HG03103 (cell line): ENCODE measurements around the gene SMAD3.

Experiments used
- ATAC-seq: cut with Tn5 transposase; IDR thresholded peaks from one replicate; pipeline ENCODE4 v1.9.1; 2021; ENCODE audit warnings: low read depth; ENCODE audit not compliant: unreplicated experiment

The SMAD3 gene

GRCh38 chr15:67190813-67191212, 125.4 kb downstream of the SMAD3 start:
- no peak for ATAC-seq

GRCh38 chr15:67192185-67192820, 126.9 kb downstream of the SMAD3 start:
- ATAC-seq: no peak

DNA sequence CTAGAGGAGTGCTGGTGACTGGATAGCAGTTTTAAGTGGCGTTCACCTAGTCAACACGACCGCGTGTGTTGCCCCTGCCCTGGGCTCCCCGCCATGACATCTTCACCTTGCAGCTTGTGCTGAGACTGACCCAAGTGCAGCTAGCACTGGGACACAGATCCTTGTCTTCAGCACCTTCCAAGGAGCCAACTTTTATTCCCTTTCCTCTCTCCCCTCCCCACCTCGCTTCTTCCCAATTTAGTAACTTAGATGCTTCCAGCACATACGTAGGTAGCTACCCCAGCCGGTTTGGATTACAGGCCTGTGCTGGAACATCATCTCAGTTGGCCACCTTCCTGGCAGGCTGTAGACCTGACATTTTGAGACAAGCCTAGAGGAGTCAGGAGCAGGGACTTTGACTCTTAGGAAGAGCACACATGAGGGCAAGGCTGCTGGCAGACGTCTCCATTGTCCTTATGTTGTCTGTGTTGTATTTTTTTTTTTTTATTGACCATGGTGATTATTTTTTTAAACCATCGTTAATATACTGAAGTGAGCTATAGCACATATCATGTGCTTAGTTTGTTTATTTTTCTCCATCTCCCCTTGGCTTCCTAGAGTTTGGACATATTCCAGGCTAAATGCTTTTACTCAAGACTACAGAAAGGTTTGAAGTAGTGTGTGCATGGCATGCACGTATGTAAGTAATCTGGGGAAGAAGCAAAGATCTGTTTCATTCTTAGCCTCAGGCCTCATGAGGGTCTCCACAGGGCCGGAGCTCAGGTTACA, 128.0 kb downstream of the SMAD3 start:
- ATAC-seq: no peak

DNA sequence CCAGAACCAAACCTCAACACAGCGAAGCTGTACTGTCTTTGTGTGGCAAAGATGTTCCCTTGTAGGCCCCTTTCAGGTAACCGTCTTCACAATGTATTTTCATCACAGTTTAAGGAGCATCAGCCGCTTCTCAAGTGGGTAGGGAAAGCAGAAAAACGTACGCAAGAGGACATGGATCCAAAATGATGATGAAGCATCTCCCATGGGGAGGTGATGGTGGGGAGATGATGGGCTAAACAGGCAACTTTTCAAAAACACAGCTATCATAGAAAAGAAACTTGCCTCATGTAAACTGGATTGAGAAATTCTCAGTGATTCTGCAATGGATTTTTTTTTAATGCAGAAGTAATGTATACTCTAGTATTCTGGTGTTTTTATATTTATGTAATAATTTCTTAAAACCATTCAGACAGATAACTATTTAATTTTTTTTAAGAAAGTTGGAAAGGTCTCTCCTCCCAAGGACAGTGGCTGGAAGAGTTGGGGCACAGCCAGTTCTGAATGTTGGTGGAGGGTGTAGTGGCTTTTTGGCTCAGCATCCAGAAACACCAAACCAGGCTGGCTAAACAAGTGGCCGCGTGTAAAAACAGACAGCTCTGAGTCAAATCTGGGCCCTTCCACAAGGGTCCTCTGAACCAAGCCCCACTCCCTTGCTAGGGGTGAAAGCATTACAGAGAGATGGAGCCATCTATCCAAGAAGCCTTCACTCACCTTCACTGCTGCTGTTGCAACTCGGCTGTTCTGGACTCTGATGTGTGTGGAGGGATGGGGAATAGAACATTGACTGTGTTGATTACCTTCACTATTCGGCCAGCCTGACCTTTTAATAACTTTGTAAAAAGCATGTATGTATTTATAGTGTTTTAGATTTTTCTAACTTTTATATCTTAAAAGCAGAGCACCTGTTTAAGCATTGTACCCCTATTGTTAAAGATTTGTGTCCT, 129.0 kb downstream of the SMAD3 start:
- ATAC-seq: no peak

DNA sequence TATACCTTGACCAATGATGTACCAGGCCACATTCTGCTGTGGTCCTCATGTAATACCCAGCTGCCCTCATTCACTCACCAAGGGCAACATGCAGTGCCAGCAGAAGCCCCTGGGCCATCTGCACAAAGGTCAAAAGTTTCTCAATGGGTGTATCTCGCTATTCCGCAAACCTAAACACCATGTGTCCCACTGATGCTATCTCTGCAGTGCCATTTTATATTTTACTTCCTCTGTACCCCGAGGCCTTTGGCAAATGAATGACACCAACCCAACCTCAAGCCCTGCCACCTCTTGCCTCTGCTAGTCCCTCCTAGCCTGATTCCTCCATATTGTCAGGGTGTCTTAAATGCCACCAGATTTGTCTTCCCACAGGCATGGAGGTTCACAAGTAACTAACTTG, 129.9 kb downstream of the SMAD3 start:
- no peak for ATAC-seq

DNA sequence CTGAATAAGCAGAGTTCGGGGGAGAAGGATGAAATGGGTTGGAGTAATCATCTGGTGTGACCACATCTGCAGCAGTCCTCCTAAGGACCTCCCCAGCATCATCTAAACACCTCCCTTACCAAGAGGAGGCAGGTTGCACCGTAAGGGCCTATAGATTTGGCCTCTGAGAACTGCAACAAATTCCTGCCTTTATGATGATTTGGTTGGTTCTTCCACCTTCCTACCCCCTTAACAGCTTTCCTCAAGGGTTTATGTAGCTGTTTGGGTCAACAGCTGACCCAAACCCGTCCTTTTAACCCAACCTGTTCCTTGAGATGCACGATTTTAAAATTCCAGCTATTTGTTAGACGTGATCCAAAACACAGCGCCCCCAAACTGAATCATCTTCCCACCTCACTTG, 130.8 kb downstream of the SMAD3 start:
- no peak for ATAC-seq

DNA sequence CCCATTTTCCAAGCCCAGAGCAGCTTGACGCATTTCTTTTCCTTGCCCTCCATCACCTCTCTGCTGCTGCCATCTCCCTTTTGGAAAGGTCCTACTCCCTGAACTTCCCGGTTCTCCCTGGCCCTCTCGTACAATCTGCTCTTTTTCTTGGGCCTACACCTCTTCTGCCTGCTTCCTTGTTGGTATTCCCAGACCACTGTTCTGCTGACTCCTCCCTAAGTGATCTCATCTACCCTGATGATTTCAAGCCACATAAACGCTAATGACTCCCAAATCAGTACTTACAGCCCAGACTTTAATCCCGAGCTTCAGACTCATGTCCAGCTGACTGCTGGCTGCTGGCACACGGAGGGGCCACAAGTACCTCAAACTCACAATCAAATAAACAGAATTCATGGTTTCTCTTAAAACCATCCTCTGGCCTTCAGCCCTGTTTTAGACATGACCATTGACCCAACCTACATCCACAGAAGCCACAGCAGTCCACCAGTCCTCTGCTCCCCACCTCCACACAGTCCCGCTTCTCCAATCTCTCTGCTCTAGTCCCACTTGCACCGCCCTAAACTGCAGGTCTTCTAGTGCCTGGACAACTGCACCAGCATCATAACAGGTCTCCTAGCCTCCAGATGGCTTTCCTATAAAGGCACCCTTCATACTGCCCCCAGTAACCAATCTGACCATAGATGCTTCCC, 131.4 kb downstream of the SMAD3 start:
- no peak for ATAC-seq

GRCh38 chr15:67197364-67197695, 131.9 kb downstream of the SMAD3 start:
- no peak for ATAC-seq

DNA sequence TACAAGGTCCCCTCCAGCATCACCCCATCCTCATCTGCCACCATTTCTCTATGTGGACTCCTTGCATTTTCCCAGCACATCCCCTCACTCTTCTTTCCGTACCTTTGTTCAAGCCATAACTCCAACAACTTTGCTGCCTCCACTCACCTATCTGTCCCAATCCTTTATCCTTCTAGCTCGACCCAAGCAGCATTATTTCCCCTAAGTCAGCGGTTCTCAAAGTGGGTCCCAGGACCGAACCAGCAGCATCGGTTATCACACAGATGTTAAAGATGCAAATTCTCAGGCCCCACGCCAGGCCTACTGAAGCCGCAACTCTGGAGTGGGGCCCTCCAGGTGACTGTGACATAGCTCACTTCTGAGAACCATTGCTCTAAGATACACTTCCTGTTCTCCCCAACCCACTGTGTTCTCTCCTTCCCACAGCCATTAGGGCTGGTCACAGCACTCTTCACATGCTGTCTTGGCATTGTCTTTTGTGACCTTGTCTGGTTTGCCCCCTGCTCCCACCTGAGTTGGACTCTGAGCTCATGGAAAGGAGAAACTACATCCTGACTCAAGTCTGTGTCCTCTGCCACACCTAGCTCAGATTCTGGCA, 132.9 kb downstream of the SMAD3 start:
- peak; percentile 63 for ATAC-seq

GRCh38 chr15:67199391-67199790, 134.0 kb downstream of the SMAD3 start:
- ATAC-seq: no peak

DNA sequence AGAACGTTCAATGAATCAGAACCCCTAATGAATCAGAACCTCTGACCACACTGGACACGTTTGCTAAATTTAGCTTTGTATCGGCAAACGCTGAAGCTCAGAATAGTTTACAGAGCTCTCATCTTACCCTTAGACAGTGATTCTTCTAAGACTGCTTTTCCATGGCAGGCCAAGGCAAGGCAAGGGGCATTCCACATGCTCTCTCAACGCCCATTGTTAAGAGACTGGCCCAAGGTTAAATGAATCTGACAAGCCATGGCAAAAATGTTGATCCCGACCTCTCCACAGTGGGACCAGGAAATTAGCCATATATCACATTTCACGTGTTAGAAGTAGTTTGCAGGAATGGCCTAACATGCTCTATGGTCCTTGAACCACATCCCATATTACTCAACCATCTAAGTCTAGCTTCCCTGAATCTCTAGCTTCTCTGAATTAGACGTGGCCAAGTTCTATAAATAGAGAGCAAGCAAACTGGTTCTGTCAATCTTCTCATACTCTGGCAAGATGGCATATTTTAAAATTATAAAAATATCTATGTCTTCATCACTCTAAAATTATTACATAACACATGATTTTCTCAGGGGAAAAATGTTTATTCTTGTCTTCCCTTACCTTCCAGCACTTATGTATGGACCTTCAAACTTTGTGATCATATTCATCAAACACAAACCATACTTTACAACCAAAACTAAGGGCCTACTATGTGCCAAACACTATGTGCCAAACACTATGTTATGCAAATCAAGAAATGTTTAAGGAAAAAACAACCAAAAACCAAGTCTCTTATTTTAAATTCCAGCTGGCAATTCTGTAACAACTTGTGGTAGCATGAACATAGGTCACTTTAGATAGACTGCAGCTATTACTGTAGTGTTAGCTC, 134.7 kb downstream of the SMAD3 start:
- ATAC-seq: no peak

DNA sequence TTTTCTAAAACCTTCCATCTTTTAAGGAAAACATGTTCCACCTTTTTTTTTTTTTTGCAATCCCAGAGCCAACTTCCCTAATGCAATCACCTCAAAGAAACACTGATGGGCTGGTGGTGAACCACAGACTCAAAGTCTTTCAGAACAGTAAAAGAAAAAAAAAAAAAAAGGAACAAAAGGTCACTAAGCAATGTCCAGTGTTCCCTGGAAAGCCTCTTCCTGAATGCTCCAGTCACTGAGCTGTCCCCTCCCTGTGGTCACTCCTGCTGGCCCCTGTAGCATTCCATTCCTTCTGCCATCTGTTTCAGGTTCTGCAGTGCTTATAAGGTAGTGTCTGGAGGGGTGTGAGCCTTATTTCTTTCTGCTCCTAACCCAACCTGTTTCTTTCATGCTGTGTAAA, 135.7 kb downstream of the SMAD3 start:
- ATAC-seq: no peak

- no peak for ATAC-seq
These were observed 136.7 kb downstream of the SMAD3 start for GRCh38 chr15:67202091-67202490.

- no peak for ATAC-seq
These were observed 137.6 kb downstream of the SMAD3 start for GRCh38 chr15:67202991-67203390.

DNA sequence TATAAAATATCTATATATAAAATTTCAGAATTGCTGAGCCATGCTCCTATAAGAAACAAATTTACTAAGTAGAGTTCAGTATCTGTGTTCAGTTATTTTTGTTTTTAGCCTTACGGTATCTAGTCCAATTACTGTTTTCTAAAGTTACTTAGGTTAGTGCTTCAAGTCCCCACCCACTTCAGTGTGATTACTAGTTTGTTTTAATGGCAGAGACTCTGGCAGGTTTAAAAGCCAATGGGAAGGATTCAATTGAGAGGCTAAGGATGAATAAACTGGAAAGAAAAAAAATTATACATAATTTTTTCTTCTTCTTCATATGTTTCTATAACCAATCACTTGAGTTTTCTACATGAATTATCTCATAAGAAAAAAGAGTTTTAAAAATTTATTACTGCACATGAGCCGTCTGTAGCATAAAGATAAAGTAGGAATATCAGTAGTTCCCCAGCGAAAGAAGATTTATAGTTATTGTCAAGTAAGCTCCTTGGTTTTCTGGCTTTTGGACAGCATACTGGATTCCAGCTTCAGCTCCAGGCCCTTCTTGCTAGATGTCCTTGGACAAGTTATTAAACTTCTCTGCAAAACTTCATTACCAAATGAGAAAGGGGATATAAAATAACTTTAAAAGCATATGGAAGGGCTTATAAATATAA, 142.3 kb downstream of the SMAD3 start:
- no peak for ATAC-seq

DNA sequence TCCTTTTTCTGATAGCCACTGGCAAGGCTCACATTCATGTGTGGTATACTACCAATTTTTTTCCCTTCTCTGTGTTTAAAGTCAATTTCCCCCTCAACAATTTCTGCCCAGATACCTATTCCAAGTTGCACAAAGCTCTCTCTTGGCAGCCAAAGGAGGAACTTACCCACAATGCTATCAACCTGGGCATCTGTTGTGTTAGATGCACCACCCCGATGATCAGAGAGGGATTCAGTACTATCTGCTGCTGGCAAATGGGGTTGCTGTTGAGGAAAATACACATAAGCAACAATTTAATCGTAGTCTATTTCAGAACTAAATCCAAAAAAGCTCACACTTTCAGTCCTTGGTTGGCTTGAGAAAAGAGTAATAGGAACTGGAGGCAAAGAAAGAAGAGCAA, 143.0 kb downstream of the SMAD3 start:
- ATAC-seq: no peak

DNA sequence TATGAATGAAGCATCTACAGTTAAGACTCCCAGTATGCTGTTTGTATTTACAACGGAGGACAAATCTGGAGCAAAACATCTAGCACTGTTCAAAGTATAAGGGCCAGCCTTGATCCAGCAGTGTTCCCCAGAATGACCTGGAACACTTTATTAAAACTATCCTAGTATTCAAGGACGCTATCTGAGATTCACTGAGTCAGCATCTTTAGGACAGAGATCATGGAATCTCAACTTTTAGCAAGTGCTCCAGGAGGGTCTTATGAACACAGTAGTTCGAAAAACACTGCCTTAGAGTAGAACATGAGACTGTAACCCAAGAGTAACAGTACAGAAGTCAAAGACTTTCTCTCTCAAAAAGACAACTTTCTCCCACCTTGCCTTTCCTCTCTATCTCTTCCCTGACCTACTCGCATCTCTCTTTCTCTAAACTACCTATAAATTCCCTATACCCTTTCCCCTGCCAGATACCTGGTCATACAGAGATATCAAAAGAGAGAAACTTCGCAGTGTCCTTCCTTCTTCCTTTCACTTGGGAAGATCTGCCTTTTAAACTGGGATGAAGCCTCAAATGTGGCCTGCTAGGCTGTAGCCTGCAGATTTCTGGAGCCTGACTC, 145.3 kb downstream of the SMAD3 start:
- ATAC-seq: no peak

DNA sequence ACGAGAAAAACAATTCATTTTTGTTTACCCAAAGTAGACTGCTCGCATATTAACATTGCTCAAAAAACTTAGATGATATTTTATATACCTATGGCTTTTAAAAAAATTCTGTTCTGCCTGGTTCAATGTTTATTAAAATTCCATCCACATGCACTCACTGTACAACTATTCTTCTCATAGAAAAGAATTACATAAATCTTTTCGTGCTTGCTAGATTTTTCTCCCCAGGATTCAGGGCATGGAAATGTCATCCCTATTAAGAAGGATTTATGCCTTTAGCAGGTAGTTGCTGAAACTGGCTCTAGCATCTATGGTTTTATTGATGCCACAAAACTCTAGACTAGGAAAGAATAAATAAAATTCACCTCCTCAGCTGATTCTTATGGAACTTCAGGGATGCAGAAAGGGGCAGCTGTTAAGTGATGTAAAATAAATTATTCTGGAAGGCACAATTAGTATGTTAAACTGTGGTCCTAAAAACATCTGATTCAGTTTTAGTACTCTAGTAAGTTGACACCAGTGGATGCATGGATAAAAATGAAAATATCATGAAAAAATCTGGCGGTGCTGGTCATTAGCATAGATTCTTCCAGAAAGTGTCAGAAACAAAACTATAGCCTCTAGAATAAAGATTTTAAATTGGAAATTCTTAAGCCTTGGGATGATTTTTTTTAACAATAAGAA, 147.4 kb downstream of the SMAD3 start:
- no peak for ATAC-seq
